Activated T-cell treated with anti-CD3 and anti-CD28 coated beads for 24 hours (primary cell): ENCODE results near the gene HTR2A.
A peak's percentile ranks its signal among the peaks of the same experiment; 100 is the strongest.

Source experiments
- DNase-seq: peaks from one replicate; pipeline ENCODE4 v3.0.0-alpha.2; 2020; ENCODE audit warnings: low read depth

Gene HTR2A

GRCh38 chr13:46896341-46897137 is at the start of gene HTR2A:
TSS of gene HTR2A (minus strand) at chr13:46897053. CDS start at chr13:46895906, 1,147 bp downstream.
- no peak for DNase-seq

- DNase-seq = no peak
These were observed 39.7 kb upstream of the HTR2A start for GRCh38 chr13:46936525-46936924.

GRCh38 chr13:46934749-46935148 is 37.9 kb upstream of the HTR2A start:
- no peak for DNase-seq

- DNase-seq = no peak
These were observed 30.2 kb upstream of the HTR2A start for GRCh38 chr13:46926916-46927590.

GRCh38 chr13:46925486-46925885 is 28.6 kb upstream of the HTR2A start:
- no peak for DNase-seq

GRCh38 chr13:46914341-46914740 is 17.5 kb upstream of the HTR2A start:
- no peak for DNase-seq

- DNase-seq = no peak
These were observed 16.9 kb upstream of the HTR2A start for GRCh38 chr13:46913757-46914156.

- no peak for DNase-seq
These were observed 12.2 kb upstream of the HTR2A start for GRCh38 chr13:46909042-46909441.

GRCh38 chr13:46908501-46908900 is 11.6 kb upstream of the HTR2A start:
- no peak for DNase-seq

GRCh38 chr13:46906405-46906804 is 9.6 kb upstream of the HTR2A start:
- DNase-seq = no peak

- DNase-seq = no peak
These were observed 8.4 kb upstream of the HTR2A start for GRCh38 chr13:46905249-46905648.

- DNase-seq = no peak
These were observed 6.9 kb upstream of the HTR2A start for GRCh38 chr13:46903748-46904147.

- DNase-seq = no peak
These were observed 4.9 kb upstream of the HTR2A start for GRCh38 chr13:46901721-46902120.

GRCh38 chr13:46899801-46900200 is 2.9 kb upstream of the HTR2A start:
- DNase-seq = no peak

GRCh38 chr13:46895381-46895780 is 1.5 kb downstream of the HTR2A start:
- DNase-seq = no peak

GRCh38 chr13:46894568-46894967 is 2.3 kb downstream of the HTR2A start:
- no peak for DNase-seq

GRCh38 chr13:46893798-46894560 is 2.9 kb downstream of the HTR2A start:
- DNase-seq = peak; percentile 57

GRCh38 chr13:46893221-46893740 is 3.6 kb downstream of the HTR2A start:
- DNase-seq = no peak

GRCh38 chr13:46885018-46885417 is 11.8 kb downstream of the HTR2A start:
- no peak for DNase-seq

- DNase-seq = no peak
These were observed 12.3 kb downstream of the HTR2A start for GRCh38 chr13:46884531-46884930.

GRCh38 chr13:46881621-46882020 is 15.2 kb downstream of the HTR2A start:
- no peak for DNase-seq

- DNase-seq = no peak
These were observed 22.8 kb downstream of the HTR2A start for GRCh38 chr13:46874006-46874405.

GRCh38 chr13:46871557-46871956 is 25.3 kb downstream of the HTR2A start:
- DNase-seq = no peak
